GM19372 (cell line): ENCODE measurements around the gene PCDHGB5.
"Not testable (repeated sequence)": the region's sequence is repeated elsewhere in the genome, so short reads cannot be mapped to it uniquely, and the experiment has no call there.

Experiments used
- ATAC-seq: cut with Tn5 transposase; IDR thresholded peaks from one replicate; pipeline ENCODE4 v1.9.1; 2021; ENCODE audit warnings: mild to moderate bottlenecking, low read depth, moderate library complexity; ENCODE audit not compliant: unreplicated experiment

PCDHGB5 gene

DNA sequence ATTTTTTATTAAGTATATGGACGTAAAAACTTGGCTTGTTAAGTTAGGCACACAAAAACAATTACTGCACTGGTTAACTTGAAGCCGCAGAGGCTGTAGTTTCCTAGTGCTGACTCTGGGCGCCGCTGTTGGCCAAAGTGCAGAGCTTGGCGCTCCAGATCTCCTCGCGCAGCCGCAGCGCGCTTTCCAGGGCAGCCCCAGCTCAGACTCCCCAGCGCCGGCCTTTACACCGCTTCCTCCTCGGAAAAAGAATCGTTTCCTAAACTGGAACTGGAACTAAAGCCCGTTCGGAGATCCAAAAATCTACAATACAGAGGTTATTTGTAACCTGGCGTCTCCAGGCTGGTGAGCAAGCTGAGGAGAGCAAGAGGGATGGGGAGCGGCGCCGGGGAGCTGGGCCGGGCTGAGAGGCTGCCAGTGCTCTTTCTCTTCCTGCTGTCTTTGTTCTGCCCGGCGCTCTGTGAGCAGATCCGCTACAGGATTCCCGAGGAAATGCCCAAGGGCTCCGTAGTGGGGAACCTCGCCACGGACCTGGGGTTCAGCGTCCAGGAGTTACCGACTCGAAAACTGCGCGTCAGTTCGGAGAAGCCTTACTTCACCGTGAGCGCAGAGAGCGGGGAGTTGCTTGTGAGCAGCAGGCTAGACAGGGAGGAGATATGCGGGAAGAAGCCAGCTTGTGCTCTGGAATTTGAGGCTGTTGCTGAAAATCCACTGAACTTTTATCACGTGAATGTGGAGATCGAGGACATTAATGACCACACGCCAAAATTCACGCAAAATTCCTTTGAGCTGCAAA lies at the start of gene PCDHGB5:
PCDHGB5 (plus strand) TSS at position 192 of the 796 bp plus-strand sequence; CDS start at position 373, 181 bp downstream.
- not testable (repeated sequence) for ATAC-seq

DNA sequence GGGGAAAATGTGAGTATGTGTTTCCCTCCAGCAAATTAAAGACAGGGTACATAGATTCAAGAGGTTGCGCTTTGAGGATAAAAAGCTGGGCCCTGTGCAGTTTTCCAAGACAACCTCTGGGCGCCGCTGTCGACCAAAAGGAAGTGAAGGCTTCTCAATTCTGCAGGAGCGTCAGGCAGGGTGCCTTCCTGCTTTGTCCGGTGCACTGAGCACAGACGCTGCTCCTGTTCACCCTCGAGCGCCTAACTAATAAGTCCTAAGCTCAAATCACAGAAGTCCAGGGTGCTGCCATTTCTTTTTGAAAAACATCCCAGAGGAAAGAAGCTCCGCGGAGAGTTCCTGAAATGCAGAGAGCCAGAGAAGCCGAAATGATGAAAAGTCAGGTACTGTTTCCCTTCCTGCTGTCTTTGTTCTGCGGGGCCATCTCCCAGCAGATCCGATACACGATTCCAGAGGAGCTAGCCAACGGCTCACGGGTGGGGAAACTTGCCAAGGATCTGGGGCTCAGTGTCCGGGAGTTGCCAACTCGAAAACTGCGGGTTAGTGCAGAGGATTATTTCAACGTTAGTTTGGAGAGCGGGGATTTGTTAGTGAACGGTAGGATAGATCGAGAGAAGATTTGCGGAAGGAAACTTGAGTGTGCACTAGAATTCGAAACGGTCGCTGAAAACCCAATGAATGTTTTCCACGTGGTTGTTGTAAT lies 47.7 kb upstream of the PCDHGB5 start, which contains the start of gene PCDHGB1:
PCDHGB1 (plus strand) TSS at position 183 of the 703 bp plus-strand sequence; CDS start at position 345, 162 bp downstream.
- ATAC-seq, result no peak

GRCh38 chr5:141351591-141351990 lies 46.2 kb upstream of the PCDHGB5 start:
- ATAC-seq, result no peak

DNA sequence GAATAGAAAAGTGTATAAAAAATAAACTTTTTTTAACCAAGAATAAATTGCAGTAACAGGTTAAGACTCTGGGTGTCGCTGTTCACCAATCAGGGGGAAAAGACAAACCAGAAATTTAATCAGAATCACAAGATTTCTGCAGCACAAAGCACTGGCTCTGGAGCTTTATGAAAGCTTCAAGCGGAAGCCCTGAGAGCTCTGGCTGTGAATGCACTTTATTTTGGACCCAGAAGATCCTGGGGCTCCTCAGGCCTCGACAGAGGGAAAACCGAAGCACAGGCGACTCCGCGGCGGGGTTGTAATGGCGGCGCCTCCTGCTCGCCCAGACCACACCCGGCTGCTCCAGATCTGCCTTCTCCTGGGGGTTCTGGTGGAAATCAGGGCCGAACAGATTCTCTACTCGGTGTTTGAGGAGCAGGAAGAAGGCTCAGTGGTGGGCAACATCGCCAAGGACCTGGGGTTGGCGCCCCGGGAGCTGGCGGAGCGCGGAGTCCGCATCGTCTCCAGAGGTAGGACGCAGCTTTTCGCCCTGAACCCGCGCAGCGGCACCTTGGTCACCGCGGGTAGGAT lies 42.8 kb upstream of the PCDHGB5 start, which contains the start of gene PCDHGA4:
PCDHGA4 (plus strand) TSS at position 122 of the 570 bp plus-strand sequence; CDS start at position 209, 87 bp downstream.
- no peak for ATAC-seq

GRCh38 chr5:141355641-141356040 lies 42.1 kb upstream of the PCDHGB5 start:
- ATAC-seq, result no peak

GRCh38 chr5:141356133-141356532 lies 41.6 kb upstream of the PCDHGB5 start:
- no peak for ATAC-seq

GRCh38 chr5:141356950-141357349 lies 40.8 kb upstream of the PCDHGB5 start:
- ATAC-seq, result no peak

DNA sequence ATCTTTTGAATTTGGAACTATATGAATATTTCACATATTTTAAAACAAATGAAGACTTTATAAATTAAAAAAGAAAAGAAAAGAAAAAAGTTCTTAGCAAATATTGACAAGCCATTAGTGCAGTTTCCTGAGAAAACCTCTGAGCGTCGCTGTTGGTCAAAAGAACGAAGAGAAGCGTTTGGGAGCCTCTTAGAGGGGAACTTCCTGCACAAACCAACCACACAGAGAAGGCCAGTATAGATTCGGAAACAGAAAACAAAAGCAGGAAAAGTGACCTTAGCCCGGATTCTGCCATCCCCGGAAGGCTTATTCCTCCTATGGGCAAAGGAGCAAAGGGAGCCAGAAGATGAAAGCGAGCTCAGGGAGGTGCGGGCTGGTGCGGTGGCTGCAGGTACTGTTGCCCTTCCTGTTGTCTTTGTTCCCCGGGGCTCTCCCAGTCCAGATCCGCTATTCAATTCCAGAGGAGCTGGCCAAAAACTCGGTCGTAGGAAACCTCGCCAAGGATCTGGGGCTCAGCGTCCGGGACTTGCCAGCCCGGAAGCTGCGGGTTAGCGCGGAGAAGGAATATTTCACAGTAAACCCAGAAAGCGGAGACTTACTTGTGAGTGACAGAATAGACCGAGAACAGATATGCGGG lies 37.8 kb upstream of the PCDHGB5 start, which contains the start of gene PCDHGB2:
PCDHGB2 (plus strand) TSS at position 205 of the 637 bp plus-strand sequence; CDS start at position 347, 142 bp downstream.
- ATAC-seq, result no peak

DNA sequence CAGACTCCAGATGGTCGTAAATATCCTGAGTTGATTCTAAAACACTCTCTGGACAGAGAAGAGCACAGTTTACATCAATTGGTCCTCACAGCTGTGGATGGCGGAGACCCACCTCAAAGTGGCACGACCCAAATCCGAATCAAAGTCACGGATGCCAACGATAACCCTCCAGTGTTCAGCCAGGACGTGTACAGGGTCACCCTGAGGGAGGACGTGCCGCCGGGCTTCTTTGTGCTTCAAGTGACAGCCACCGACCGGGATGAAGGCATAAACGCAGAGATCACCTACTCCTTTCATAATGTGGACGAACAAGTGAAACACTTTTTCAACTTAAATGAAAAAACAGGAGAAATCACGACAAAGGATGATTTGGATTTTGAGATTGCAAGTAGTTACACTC lies 37.1 kb upstream of the PCDHGB5 start:
- no peak for ATAC-seq

DNA sequence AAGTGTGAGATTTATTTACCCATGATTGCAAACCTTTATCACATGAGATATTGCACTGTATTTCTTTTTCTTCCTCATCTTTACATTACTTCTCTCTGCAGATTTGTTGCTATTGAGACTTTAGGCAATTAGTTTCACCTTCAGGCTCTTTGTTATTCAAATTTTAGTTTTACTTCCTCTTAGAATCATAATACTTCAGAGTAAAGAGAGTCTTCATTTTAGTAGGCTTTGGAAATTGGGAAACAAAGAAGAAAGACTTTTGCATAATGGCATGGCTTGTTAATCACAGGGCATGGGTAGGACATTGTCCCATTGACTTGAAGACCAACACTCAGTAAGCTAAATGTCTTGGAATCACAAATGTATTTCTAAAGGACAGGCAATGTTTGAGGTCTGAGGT lies 35.0 kb upstream of the PCDHGB5 start:
- ATAC-seq, result no peak

DNA sequence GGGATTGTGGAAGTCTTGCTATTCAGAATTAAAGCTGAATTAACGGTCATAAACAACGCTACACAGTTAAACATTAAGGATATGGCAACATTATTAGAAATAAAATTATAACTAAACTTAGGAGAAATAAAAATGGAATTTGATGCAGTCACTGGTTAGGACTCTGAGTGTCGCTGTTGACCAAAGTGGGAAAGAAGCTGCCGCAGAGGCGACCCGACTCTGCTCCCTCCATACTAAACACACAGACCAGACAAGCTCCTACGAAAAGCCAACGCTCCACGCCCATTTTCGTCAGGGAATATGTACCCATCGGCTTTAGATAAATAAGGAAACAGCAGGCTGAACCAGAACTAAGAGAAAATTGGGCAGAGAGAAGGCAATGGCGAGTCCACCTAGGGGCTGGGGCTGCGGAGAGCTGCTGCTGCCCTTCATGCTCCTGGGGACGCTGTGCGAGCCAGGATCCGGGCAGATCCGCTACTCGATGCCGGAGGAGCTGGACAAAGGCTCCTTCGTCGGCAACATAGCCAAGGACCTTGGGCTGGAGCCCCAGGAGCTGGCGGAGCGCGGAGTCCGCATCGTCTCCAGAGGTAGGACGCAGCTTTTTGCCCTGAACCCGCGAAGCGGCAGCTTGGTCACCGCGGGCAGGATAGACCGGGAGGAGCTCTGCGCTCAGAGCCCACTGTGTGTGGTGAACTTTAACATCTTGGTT lies 33.6 kb upstream of the PCDHGB5 start, which contains the start of gene PCDHGA5:
PCDHGA5 (plus strand) TSS at position 211 of the 709 bp plus-strand sequence; CDS start at position 380, 169 bp downstream.
- no peak for ATAC-seq

GRCh38 chr5:141366016-141366896 lies 31.5 kb upstream of the PCDHGB5 start:
- ATAC-seq, result no peak

- no peak for ATAC-seq
These were observed 27.5 kb upstream of the PCDHGB5 start, which contains the start of gene PCDHGB3 for GRCh38 chr5:141369994-141370848. Gene PCDHGB3 (plus strand): TSS chr5:141370242. CDS start chr5:141370395, 153 bp downstream.

DNA sequence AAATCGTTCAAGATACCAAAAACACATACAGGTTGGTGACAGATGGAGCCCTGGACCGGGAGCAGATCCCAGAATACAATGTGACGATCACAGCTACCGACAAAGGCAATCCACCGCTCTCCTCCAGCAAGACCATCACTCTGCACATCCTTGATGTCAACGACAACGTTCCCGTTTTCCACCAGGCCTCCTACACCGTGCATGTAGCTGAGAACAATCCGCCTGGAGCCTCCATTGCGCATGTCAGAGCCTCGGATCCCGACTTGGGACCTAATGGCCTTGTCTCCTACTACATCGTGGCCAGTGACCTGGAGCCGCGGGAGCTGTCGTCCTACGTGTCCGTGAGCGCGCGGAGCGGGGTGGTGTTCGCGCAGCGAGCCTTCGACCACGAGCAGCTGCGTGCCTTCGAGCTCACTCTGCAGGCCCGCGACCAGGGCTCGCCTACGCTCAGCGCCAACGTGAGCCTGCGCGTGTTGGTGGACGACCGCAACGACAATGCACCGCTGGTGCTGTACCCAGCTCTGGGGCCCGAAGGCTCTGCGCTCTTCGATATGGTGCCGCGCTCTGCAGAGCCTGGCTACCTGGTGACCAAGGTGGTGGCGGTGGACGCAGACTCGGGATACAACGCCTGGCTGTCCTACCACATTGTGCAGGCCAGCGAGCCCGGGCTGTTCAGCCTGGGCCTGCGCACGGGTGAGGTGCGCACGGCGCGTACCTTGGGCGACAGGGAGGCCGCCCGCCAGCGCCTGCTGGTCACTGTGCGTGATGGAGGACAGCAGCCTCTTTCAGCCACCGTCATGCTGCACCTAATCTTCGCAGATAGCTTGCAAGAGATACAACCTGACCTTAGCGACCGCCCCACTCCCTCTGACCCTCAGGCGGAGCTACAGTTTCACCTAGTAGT lies 25.9 kb upstream of the PCDHGB5 start:
- ATAC-seq, result no peak

GRCh38 chr5:141373673-141374317 lies 24.0 kb upstream of the PCDHGB5 start, which contains the start of gene PCDHGA6:
Gene PCDHGA6 (plus strand): TSS chr5:141373891. CDS start chr5:141374084, 193 bp downstream.
- no peak for ATAC-seq

DNA sequence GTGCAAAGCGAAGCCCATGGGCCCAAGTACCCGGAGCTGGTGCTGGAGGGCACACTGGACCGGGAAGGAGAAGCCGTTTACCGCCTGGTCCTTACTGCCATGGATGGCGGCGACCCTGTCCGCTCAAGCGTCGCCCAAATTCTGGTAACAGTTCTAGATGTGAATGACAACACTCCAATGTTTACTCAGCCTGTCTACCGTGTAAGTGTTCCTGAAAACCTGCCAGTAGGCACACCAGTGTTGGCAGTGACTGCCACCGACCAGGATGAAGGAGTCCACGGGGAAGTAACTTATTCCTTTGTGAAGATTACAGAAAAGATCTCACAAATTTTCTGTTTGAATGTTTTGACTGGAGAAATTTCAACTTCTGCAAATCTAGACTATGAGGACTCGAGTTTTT lies 23.1 kb upstream of the PCDHGB5 start:
- ATAC-seq, result no peak
